Gastrocnemius medialis (tissue), 4 donors: ENCODE data around the gene IQCE. TPM values are rescaled to one million over a fixed set of nuclear protein-coding genes. Genes with fewer than 3 reads are reported as not detected.
"Not testable (repeated sequence)": the region's sequence is repeated elsewhere in the genome, so short reads cannot be mapped to it uniquely, and the experiment has no call there.

ENCODE experiments used
- ATAC-seq, 2 donors: fragments of 150-250 bp; one replicate each; pipeline ENCODE4 v1.9.1; 2016
- DNase-seq, 2 donors: peaks; one replicate each; pipeline ENCODE4 v3.0.0-alpha.2; 2019
- H3K27ac ChIP-seq, 4 donors: fragments of 200-600 bp; sonication (generic); 1 replicate in 1 of 4; 2 replicates in 3 of 4; pipeline ENCODE4 v1.5.1; 2016 to 2018; ENCODE audit warnings: mild to moderate bottlenecking in 2 of 4, moderate library complexity in 1 of 4
- H3K27me3 ChIP-seq, 3 donors: fragments of 200-600 bp; sonication (generic) in 2 of 3; 1 replicate in 1 of 3; 2 replicates in 2 of 3; pipeline versions ENCODE4 v1.5.1 to v1.6.0; 2016 to 2019; ENCODE audit warnings: mild to moderate bottlenecking in 1 of 3, moderate library complexity in 1 of 3
- H3K36me3 ChIP-seq, 2 donors: fragments of 200-600 bp; sonication (generic) in 1 of 2; one replicate each; pipeline ENCODE4 v1.5.1; 2017 to 2018
- H3K4me1 ChIP-seq, 2 donors: fragments of 200-600 bp; sonication (generic) in 1 of 2; one replicate each; pipeline ENCODE4 v1.5.1; 2016 to 2017; ENCODE audit warnings: mild to moderate bottlenecking in 2 of 2
- H3K4me3 ChIP-seq, 4 donors: fragments of 200-600 bp; sonication (generic) in 3 of 4; 1 replicate in 1 of 4; 2 replicates in 3 of 4; pipeline ENCODE4 v1.5.1; 2016 to 2019; ENCODE audit warnings: mild to moderate bottlenecking in 2 of 4
- H3K9me3 ChIP-seq, 3 donors: fragments of 200-600 bp; sonication (generic) in 2 of 3; 1 replicate in 1 of 3; 2 replicates in 2 of 3; pipeline ENCODE4 v1.5.1; 2016 to 2019
- CTCF ChIP-seq, 5 experiments: fragments of 450-650 bp in 3 of 5; fragments of 200-600 bp in 2 of 5; sonication (generic) in 2 of 5; IDR thresholded peaks in 4 of 5; conservative IDR thresholded peaks in 1 of 5; 1 replicate in 4 of 5; 2 replicates in 1 of 5; pipeline ENCODE4 v1.5.1; 2016 to 2019; ENCODE audit warnings: antibody characterized with exemption in 5 of 5, mild to moderate bottlenecking in 3 of 5, moderate library complexity in 3 of 5
- POLR2A ChIP-seq, 2 donors: fragments of 450-650 bp; IDR thresholded peaks; one replicate each; pipeline ENCODE4 v1.6.1; 2017; ENCODE audit warnings: antibody characterized with exemption in 2 of 2, mild to moderate bottlenecking in 2 of 2, moderate library complexity in 2 of 2
- in situ Hi-C, 4 donors: fragments of 200-750 bp; cut with MboI; loops; one replicate each; pipeline versions ENCODE4 v1.15.0 to v1.8.0; 2017; ENCODE audit warnings: low sequenced_read_pairs in 4 of 4
- intact Hi-C: fragments of 100-400 bp; cut with DNase I; formaldehyde crosslinking; loops from one replicate; pipeline ENCODE4 v1.15.1; 2023; ENCODE audit warnings: low total_unique reads
- total RNA-seq, 4 donors: library from RNA; depleted of rRNA; stranded (reverse); fragments of >200 nt; gene quantifications; one replicate each; pipeline versions ENCODE4 v1.1.0 to v1.2.3, GENCODE V29; 2016

Gene IQCE
- total RNA-seq, 4 donors from 2014 or later, result 6.3 to 11.5 (median 8.8) TPM

GRCh38 chr7:2530071-2530987 lies 28.4 kb upstream of the IQCE start:
- intact Hi-C loops (no loop called here), in situ Hi-C loops (no loop called here)
- H3K4me3 ChIP-seq, result no peak overlapping the region
- DNase-seq (peak in 1 of 2 donors; percentile 32), ATAC-seq (peak; percentile 34 to 42)
- H3K4me1 ChIP-seq, result no peaks in the 10 kb centered on the region
- H3K36me3 ChIP-seq, result no peaks in the 10 kb centered on the region
- TF ChIP-seq CTCF (IDR thresholded peaks at IDR 0.05 in 4 of 5, conservative IDR thresholded peaks at IDR 0.05 in 1 of 5), result no peak
- no peak for TF ChIP-seq POLR2A (IDR thresholded peaks at IDR 0.05)
- H3K27me3 ChIP-seq, result peaks cover 5 to 10% (median 6%) of the 10 kb centered on the region in 3 donors
- peak overlapping the region in 2 of 4 donors; percentile 34 to 51 for H3K27ac ChIP-seq
- no peaks in the 10 kb centered on the region for H3K9me3 ChIP-seq

GRCh38 chr7:2530994-2531795 lies 27.6 kb upstream of the IQCE start:
- intact Hi-C loops, in situ Hi-C loops, H3K9me3 ChIP-seq, ATAC-seq, DNase-seq, H3K4me3 ChIP-seq, H3K27ac ChIP-seq, H3K4me1 ChIP-seq, H3K36me3 ChIP-seq: not testable (repeated sequence)
- peaks cover 5 to 10% (median 6%) of the 10 kb centered on the region in 3 donors for H3K27me3 ChIP-seq

GRCh38 chr7:2531796-2532110 lies 27.0 kb upstream of the IQCE start:
- in situ Hi-C loops, H3K27ac ChIP-seq, H3K36me3 ChIP-seq, H3K4me3 ChIP-seq, DNase-seq, ATAC-seq, H3K9me3 ChIP-seq, intact Hi-C loops, H3K4me1 ChIP-seq: not testable (repeated sequence)
- peaks cover 5 to 10% (median 6%) of the 10 kb centered on the region in 3 donors for H3K27me3 ChIP-seq

- in situ Hi-C loops, H3K9me3 ChIP-seq, H3K4me1 ChIP-seq, ATAC-seq, intact Hi-C loops, DNase-seq, H3K36me3 ChIP-seq, H3K4me3 ChIP-seq, H3K27ac ChIP-seq: not testable (repeated sequence)
- H3K27me3 ChIP-seq, result peaks cover 5 to 10% (median 6%) of the 10 kb centered on the region in 3 donors
Measured at GRCh38 chr7:2532199-2532772, 26.5 kb upstream of the IQCE start.

- in situ Hi-C loops, result not testable (repeated sequence)
Measured at GRCh38 chr7:2532816-2533215, 26.0 kb upstream of the IQCE start.

GRCh38 chr7:2533566-2533965 lies 25.2 kb upstream of the IQCE start:
- in situ Hi-C loops, ATAC-seq, H3K4me3 ChIP-seq, H3K4me1 ChIP-seq, intact Hi-C loops, DNase-seq, H3K9me3 ChIP-seq, H3K27ac ChIP-seq: not testable (repeated sequence)
- Histone ChIP-seq H3K36me3 (peaks cover 0 to 11% of the 10 kb centered on the region in 2 donors), H3K27me3 (peaks cover 5 to 10% (median 6%) of the 10 kb centered on the region in 3 donors)

More at GRCh38 chr7:2532816-2533215, 26.0 kb upstream of the IQCE start:
- H3K4me1 ChIP-seq, DNase-seq, H3K4me3 ChIP-seq, intact Hi-C loops, H3K27ac ChIP-seq, ATAC-seq, H3K36me3 ChIP-seq, H3K9me3 ChIP-seq: not testable (repeated sequence)
- H3K27me3 ChIP-seq, result peaks cover 5 to 10% (median 6%) of the 10 kb centered on the region in 3 donors

GRCh38 chr7:2534214-2534613 lies 24.6 kb upstream of the IQCE start:
- ATAC-seq, intact Hi-C loops: not testable (repeated sequence)

GRCh38 chr7:2535872-2536627 lies 22.7 kb upstream of the IQCE start:
- H3K9me3 ChIP-seq, H3K4me3 ChIP-seq, H3K4me1 ChIP-seq, intact Hi-C loops, in situ Hi-C loops, ATAC-seq, DNase-seq, H3K27me3 ChIP-seq, H3K27ac ChIP-seq: not testable (repeated sequence)
- H3K36me3 ChIP-seq, result peaks cover 0 to 30% of the 10 kb centered on the region in 2 donors

More at GRCh38 chr7:2534214-2534613, 24.6 kb upstream of the IQCE start:
- DNase-seq, H3K27ac ChIP-seq, in situ Hi-C loops, H3K9me3 ChIP-seq, H3K4me3 ChIP-seq, H3K4me1 ChIP-seq: not testable (repeated sequence)
- peaks cover 0 to 17% of the 10 kb centered on the region in 2 donors for H3K36me3 ChIP-seq
- peaks cover 5 to 10% (median 6%) of the 10 kb centered on the region in 3 donors for H3K27me3 ChIP-seq
